ENCODE data around the gene RPL27A. TPM values are rescaled to one million over a fixed set of nuclear protein-coding genes. Genes with fewer than 3 reads are reported as not detected.

Gene RPL27A
- total RNA-seq, 2 donors from 2014 or later = 598 to 620 TPM

DNA sequence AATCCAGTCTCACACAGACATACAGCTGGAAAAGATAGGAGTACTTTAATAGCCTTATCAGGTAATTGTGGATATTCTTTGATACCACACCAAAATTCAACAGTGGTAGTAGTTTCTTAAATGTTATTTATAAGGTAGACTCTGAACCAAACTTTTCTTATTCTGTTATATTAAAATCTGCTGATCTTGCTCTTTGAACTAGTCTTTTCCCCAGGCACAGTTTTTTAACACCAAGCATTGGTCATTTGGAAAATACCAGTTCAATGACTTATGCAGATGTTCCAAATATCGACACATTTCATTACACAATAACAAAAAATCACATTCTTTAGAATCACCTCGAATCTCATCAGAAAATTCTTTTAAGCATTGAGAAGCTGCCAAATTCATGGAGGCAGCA is 7.7 kb upstream of the RPL27A start:
- no peak for TF ChIP-seq CTCF (IDR thresholded peaks at IDR 0.05)
- no peak for DNase-seq (ENCODE audit: low spot score)
- Histone ChIP-seq H3K4me3 (no peak overlapping the region), H3K9me3 (no peaks in the 10 kb centered on the region), H3K4me1 (peaks cover 0 to 17% of the 10 kb centered on the region in 2 donors), H3K36me3 (no peaks in the 10 kb centered on the region), H3K27ac (no peak overlapping the region), H3K27me3 (no peaks in the 10 kb centered on the region)

DNA sequence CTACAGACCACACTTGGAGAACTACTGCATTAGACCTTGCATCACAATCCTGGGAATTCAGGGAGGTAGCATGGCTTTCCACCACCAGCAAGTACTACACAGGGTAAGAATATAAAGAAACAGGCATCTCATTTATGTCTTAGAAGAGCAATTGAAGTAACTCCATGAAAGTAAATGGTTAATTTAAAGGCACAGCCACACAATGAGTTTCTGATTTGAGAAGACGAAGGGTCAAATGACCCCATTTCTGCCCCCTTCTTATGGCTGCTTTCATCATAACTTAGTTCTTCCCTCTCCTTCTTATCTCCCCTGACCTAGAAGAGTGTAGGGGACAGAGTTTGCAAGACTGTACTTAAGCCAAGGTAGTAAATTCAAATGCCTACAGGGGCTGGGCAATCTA is 6.1 kb upstream of the RPL27A start:
- peaks cover 0 to 9% of the 10 kb centered on the region in 2 donors for H3K4me1 ChIP-seq
- no peaks in the 10 kb centered on the region for H3K36me3 ChIP-seq
- H3K9me3 ChIP-seq = no peaks in the 10 kb centered on the region
- no peak for TF ChIP-seq CTCF (IDR thresholded peaks at IDR 0.05)
- no peak overlapping the region for H3K4me3 ChIP-seq
- DNase-seq (ENCODE audit: low spot score) = no peak
- H3K27me3 ChIP-seq = no peaks in the 10 kb centered on the region
- no peak overlapping the region for H3K27ac ChIP-seq

DNA sequence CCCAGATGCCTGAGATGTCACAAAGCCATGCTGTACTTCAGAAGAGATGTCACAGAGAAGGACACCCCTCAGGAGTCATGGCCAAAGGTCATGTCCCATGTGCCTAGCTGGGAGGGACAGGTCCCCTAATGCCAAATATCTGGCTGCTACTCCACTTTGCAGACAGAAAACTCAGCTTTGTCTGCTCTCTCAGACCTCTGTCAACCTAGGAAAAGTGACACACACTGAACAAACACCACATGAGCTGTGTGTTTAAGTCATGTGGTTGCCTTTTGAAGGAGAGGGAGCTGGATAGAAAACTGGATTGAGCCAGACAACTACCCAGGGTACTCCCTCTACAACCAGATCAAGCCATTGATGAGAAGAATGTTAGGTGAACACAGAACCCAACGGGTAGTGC is 3.6 kb upstream of the RPL27A start:
- peaks cover 3% of the 10 kb centered on the region for H3K36me3 ChIP-seq
- no peak overlapping the region for H3K4me3 ChIP-seq
- H3K27ac ChIP-seq = no peak overlapping the region
- H3K27me3 ChIP-seq = no peaks in the 10 kb centered on the region
- H3K9me3 ChIP-seq = no peaks in the 10 kb centered on the region
- peak; percentile 9 for DNase-seq (ENCODE audit: low spot score)
- TF ChIP-seq CTCF (IDR thresholded peaks at IDR 0.05) = no peak
- peaks cover 0 to 16% of the 10 kb centered on the region in 2 donors for H3K4me1 ChIP-seq

DNA sequence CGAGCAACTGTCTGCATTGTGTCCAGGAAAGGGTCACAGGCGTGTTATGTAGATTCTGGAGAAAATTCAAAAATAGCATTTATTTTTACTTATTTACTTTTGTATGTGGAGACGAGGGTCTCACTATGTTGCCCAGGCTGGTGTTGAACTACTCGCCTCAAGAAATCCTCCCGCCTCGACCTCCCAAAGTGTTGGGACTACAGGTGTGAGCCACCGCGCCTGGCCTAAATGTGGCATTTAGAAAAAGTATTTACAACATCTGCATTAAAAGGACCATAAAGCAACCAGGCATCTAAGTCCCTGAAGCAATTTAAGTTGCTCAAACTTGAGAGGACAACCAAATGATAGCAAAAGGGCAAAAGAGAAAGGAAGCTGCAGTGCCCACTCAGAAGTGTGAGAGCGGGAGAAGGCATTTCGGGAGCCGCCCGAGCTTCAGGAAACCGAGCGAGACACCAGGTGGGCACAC is 722 bp upstream of the RPL27A start:
- TF ChIP-seq CTCF (IDR thresholded peaks at IDR 0.05) = no peak
- peak overlapping the region; percentile 93 to 97 for H3K27ac ChIP-seq
- peaks cover 0 to 25% of the 10 kb centered on the region in 2 donors for H3K4me1 ChIP-seq
- H3K4me3 ChIP-seq = peak overlapping the region; percentile 95 to 98
- H3K36me3 ChIP-seq = peaks cover 29% of the 10 kb centered on the region
- H3K9me3 ChIP-seq = no peaks in the 10 kb centered on the region
- peak; percentile 57 for DNase-seq (ENCODE audit: low spot score)
- no peaks in the 10 kb centered on the region for H3K27me3 ChIP-seq

DNA sequence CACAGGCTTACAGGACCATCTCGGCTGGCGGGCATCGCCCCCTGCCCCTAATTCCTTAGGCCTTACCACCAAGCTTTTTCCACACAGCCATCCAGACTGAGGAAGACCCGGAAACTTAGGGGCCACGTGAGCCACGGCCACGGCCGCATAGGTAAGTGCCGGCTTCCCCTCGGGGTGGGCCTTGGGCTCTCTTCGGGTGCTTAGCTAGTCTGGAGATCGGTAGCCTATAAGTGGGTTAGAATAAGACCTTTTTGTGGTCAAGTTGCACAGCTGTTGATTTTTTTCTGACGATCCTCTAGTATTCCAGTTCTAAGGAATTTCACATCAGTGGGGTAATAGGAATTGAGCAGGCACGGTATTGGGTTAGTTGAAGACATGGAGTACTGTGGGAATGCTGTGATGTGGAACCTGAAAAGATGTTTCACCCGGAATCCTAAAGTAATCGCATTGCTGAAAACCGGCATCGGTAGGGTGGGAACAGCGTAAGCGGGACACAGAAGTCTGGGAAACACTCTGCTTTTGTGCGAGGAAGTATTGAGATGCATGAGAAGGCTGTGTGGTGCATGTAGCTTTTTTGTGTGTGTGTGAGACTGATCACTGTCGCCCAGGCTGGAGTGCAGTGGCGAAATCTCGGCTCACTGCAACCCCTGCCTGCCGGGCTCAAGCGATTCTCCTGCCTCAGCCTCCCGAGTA is 669 bp downstream of the RPL27A start:
- no peak for TF ChIP-seq CTCF (IDR thresholded peaks at IDR 0.05)
- peak; percentile 9 for DNase-seq (ENCODE audit: low spot score)
- Histone ChIP-seq H3K4me1 (peaks cover 0 to 31% of the 10 kb centered on the region in 2 donors), H3K27ac (peak overlapping the region; percentile 93 to 97), H3K9me3 (no peaks in the 10 kb centered on the region), H3K4me3 (peak overlapping the region; percentile 95 to 98), H3K27me3 (no peaks in the 10 kb centered on the region), H3K36me3 (peaks cover 38% of the 10 kb centered on the region)

Data from right atrium auricular region (tissue), 2 donors.